ENCODE data around the gene SYDE2. TPM values are rescaled to one million over a fixed set of nuclear protein-coding genes. Genes with fewer than 3 reads are reported as not detected.

The SYDE2 gene
- total and polyA plus RNA-seq, 2 experiments from 2014 or later: 20.6 to 47.5 TPM

GRCh38 chr1:85178396-85178795 lies 22.4 kb downstream of the SYDE2 start:
- TF ChIP-seq CTCF (IDR thresholded peaks at IDR 0.05; ENCODE audit: low read depth, low read length): no peak
- peaks cover 36% of the 10 kb centered on the region for H3K36me3 ChIP-seq
- DNase-seq (ENCODE audit: low read depth in 1 of 2, low spot score in 1 of 2): no peak
- no peak overlapping the region for H3K27ac ChIP-seq
- H3K4me3 ChIP-seq: no peak overlapping the region
- no peaks in the 10 kb centered on the region for H3K9me3 ChIP-seq (ENCODE audit: low read depth)
- H3K27me3 ChIP-seq: no peaks in the 10 kb centered on the region
- peaks cover 7% of the 10 kb centered on the region for H3K4me1 ChIP-seq (ENCODE audit: low read depth)

DNA sequence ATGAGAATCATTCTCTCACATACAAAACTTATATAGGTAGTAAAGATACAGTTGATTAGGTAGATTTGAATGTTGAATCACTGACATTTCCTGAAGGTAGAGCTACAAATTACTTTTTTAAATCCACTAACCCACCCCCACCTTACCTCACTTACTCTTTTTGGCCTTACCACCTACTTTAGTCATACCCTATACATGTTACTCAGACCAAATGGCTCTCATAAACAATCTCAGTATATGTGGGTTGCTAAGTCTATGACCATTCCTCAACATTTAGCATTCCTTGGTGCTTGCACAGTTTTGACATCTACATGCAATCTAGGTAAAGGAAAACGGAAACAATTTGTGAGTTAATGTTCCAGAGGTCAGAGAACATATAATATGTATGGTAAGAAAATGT lies 26.3 kb downstream of the SYDE2 start:
- peaks cover 7% of the 10 kb centered on the region for H3K4me1 ChIP-seq (ENCODE audit: low read depth)
- DNase-seq (ENCODE audit: low read depth in 1 of 2, low spot score in 1 of 2): no peak
- no peaks in the 10 kb centered on the region for H3K9me3 ChIP-seq (ENCODE audit: low read depth)
- no peak for TF ChIP-seq CTCF (IDR thresholded peaks at IDR 0.05; ENCODE audit: low read depth, low read length)
- peaks cover 15% of the 10 kb centered on the region for H3K36me3 ChIP-seq
- H3K27ac ChIP-seq: no peak overlapping the region
- H3K4me3 ChIP-seq: no peak overlapping the region
- H3K27me3 ChIP-seq: no peaks in the 10 kb centered on the region

- no peak overlapping the region for H3K4me3 ChIP-seq
- TF ChIP-seq CTCF (IDR thresholded peaks at IDR 0.05; ENCODE audit: low read depth, low read length): no peak
- peaks cover 4% of the 10 kb centered on the region for H3K4me1 ChIP-seq (ENCODE audit: low read depth)
- H3K27me3 ChIP-seq: no peaks in the 10 kb centered on the region
- peaks cover 10% of the 10 kb centered on the region for H3K36me3 ChIP-seq
- H3K27ac ChIP-seq: peak overlapping the region; percentile 59
- no peak for DNase-seq (ENCODE audit: low read depth in 1 of 2, low spot score in 1 of 2)
- no peaks in the 10 kb centered on the region for H3K9me3 ChIP-seq (ENCODE audit: low read depth)
Observed at GRCh38 chr1:85172684-85173337, 28.0 kb downstream of the SYDE2 start.

- Histone ChIP-seq H3K36me3 (peaks cover 9% of the 10 kb centered on the region), H3K9me3 (ENCODE audit: low read depth) (no peaks in the 10 kb centered on the region), H3K4me3 (no peak overlapping the region), H3K27me3 (no peaks in the 10 kb centered on the region), H3K4me1 (ENCODE audit: low read depth) (peaks cover 4% of the 10 kb centered on the region), H3K27ac (no peak overlapping the region)
- DNase-seq (ENCODE audit: low read depth in 1 of 2, low spot score in 1 of 2): no peak
- no peak for TF ChIP-seq CTCF (IDR thresholded peaks at IDR 0.05; ENCODE audit: low read depth, low read length)
Observed at GRCh38 chr1:85171721-85172120, 29.1 kb downstream of the SYDE2 start.

DNA sequence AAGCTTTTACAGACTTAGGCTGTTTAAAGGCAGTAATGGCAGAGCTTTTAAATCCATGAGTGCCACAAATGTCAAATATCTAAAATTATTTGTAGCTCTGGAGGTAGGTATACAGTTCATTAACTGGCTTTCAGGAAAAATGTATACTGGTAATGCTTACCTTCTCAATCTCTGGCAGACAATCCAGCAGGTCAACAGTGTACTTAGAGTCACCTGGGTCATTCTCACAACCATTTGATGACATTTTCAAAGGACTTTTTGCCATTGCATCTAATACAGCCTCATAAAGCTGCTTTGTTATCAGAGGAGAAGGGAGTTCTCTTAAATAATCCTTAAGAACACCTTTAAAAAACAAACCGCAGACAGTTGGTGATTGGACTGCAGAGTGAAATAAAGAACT lies 31.9 kb downstream of the SYDE2 start:
- H3K9me3 ChIP-seq (ENCODE audit: low read depth): no peaks in the 10 kb centered on the region
- no peak for DNase-seq (ENCODE audit: low read depth in 1 of 2, low spot score in 1 of 2)
- TF ChIP-seq CTCF (IDR thresholded peaks at IDR 0.05; ENCODE audit: low read depth, low read length): no peak

More for the DNA sequence above, 31.9 kb downstream of the SYDE2 start:
- peaks cover 17% of the 10 kb centered on the region for H3K36me3 ChIP-seq
- no peak overlapping the region for H3K4me3 ChIP-seq
- peak overlapping the region; percentile 41 for H3K27ac ChIP-seq
- no peaks in the 10 kb centered on the region for H3K27me3 ChIP-seq
- peaks cover 9% of the 10 kb centered on the region for H3K4me1 ChIP-seq (ENCODE audit: low read depth)
